ENCODE data around the gene NEURL3.

DNA sequence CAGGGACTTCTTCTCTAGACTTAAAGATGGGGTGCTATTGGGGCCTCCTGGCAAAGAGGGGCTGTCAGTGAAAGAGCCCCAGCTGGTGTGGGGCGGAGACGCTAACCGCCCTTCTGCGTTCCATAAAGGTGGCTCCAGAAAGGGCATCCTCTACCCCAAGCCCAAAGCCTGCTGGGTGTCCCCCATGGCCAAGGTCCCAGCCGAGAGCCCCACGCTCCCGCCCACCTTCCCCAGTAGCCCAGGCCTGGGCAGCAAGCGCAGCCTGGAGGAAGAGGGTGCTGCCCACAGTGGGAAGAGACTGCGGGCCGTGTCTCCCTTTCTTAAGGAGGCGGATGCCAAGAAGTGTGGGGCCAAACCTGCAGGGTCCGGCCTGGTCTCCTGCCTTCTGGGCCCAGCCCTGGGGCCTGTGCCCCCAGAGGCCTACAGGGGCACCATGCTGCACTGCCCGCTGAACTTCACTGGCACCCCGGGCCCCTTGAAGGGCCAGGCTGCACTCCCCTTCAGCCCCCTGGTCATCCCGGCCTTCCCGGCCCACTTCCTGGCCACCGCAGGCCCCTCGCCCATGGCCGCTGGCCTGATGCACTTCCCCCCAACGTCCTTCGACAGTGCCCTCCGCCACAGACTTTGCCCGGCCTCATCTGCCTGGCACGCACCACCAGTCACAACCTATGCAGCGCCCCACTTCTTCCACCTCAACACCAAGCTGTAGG, 46.6 kb upstream of the NEURL3 start:
- TF ChIP-seq POLR2A (IDR thresholded peaks at IDR 0.05; ENCODE audit: low read depth, low read length) = no peak
- no peak for TF ChIP-seq SMC3 (IDR thresholded peaks at IDR 0.05; ENCODE audit: low read depth, low read length)
- TF ChIP-seq, protein P1, sequence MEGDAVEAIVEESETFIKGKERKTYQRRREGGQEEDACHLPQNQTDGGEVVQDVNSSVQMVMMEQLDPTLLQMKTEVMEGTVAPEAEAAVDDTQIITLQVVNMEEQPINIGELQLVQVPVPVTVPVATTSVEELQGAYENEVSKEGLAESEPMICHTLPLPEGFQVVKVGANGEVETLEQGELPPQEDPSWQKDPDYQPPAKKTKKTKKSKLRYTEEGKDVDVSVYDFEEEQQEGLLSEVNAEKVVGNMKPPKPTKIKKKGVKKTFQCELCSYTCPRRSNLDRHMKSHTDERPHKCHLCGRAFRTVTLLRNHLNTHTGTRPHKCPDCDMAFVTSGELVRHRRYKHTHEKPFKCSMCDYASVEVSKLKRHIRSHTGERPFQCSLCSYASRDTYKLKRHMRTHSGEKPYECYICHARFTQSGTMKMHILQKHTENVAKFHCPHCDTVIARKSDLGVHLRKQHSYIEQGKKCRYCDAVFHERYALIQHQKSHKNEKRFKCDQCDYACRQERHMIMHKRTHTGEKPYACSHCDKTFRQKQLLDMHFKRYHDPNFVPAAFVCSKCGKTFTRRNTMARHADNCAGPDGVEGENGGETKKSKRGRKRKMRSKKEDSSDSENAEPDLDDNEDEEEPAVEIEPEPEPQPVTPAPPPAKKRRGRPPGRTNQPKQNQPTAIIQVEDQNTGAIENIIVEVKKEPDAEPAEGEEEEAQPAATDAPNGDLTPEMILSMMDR (conservative IDR thresholded peaks at IDR 0.05; ENCODE audit: low read depth, low read length) = no peak
